Forelimb muscle (tissue), 1 donor: ENCODE data around the gene GRK1. TPM values are rescaled to one million over a fixed set of nuclear protein-coding genes. Genes with fewer than 3 reads are reported as not detected.
"Not testable (repeated sequence)": the region's sequence is repeated elsewhere in the genome, so short reads cannot be mapped to it uniquely, and the experiment has no call there.

Experiments
- DNase-seq: peaks from one replicate; pipeline ENCODE4 v3.0.0-alpha.2; 2013; ENCODE audit warnings: low read depth
- polyA plus RNA-seq: library from polyadenylated mRNA; unstranded; fragments of 120-200 nt; gene quantifications from one replicate; pipeline ENCODE4 v1.2.1, GENCODE V29; 2013; ENCODE audit not compliant: insufficient read length

GRK1 gene
- polyA plus RNA-seq, result 0.28 TPM

GRCh38 chr13:113666951-113667701, at the start of gene GRK1:
Gene GRK1 (plus strand): TSS chr13:113667219. CDS start chr13:113667387, 168 bp downstream.
- no peak for DNase-seq

- DNase-seq, result no peak
These were observed 49.1 kb upstream of the GRK1 start for GRCh38 chr13:113617961-113618360.

GRCh38 chr13:113618455-113618854, 48.6 kb upstream of the GRK1 start:
- DNase-seq, result no peak

GRCh38 chr13:113620036-113620796, 46.8 kb upstream of the GRK1 start:
- no peak for DNase-seq

- DNase-seq, result no peak
These were observed 46.0 kb upstream of the GRK1 start for GRCh38 chr13:113621046-113621445.

- not testable (repeated sequence) for DNase-seq
These were observed 45.5 kb upstream of the GRK1 start for GRCh38 chr13:113621498-113621897.

- DNase-seq, result not testable (repeated sequence)
These were observed 45.0 kb upstream of the GRK1 start for GRCh38 chr13:113621986-113622550.

GRCh38 chr13:113622791-113623490, 44.1 kb upstream of the GRK1 start:
- no peak for DNase-seq

- DNase-seq, result no peak
These were observed 43.4 kb upstream of the GRK1 start for GRCh38 chr13:113623491-113624234.

- no peak for DNase-seq
These were observed 42.8 kb upstream of the GRK1 start for GRCh38 chr13:113624235-113624587.

GRCh38 chr13:113624640-113625304, 42.2 kb upstream of the GRK1 start:
- not testable (repeated sequence) for DNase-seq

- DNase-seq, result no peak
These were observed 40.9 kb upstream of the GRK1 start for GRCh38 chr13:113625965-113626721.

- DNase-seq, result no peak
These were observed 39.9 kb upstream of the GRK1 start for GRCh38 chr13:113627136-113627535.

GRCh38 chr13:113628291-113629270, 38.4 kb upstream of the GRK1 start:
- no peak for DNase-seq

- no peak for DNase-seq
These were observed 37.2 kb upstream of the GRK1 start for GRCh38 chr13:113629866-113630265.

- DNase-seq, result no peak
These were observed 36.7 kb upstream of the GRK1 start for GRCh38 chr13:113630296-113630695.

- no peak for DNase-seq
These were observed 36.2 kb upstream of the GRK1 start for GRCh38 chr13:113630804-113631203.

- DNase-seq, result no peak
These were observed 35.5 kb upstream of the GRK1 start for GRCh38 chr13:113631341-113632095.
